Mesendoderm (in vitro differentiated cells): Measurements from ENCODE around the gene TSPAN15.

Source experiments
- DNase-seq: peaks from one replicate; pipeline ENCODE4 v3.0.0; 2013
- H2AK5ac ChIP-seq: 2 replicates; pipeline ENCODE4 v1.6.1; 2013; ENCODE audit warnings: low read length, inconsistent platforms
- H2BK120ac ChIP-seq: 2 replicates; pipeline ENCODE4 v1.6.1; 2013; ENCODE audit warnings: low read depth, mild to moderate bottlenecking, low read length, moderate library complexity, mixed read lengths
- H2BK15ac ChIP-seq: replicated peaks from 2 replicates; pipeline ENCODE4 v1.6.1; 2013; ENCODE audit warnings: low read depth, mild to moderate bottlenecking, moderate library complexity
- H2BK5ac ChIP-seq: 2 replicates; pipeline ENCODE4 v1.6.1; 2013; ENCODE audit warnings: low read length, inconsistent platforms
- H3K18ac ChIP-seq: 2 replicates; pipeline ENCODE4 v1.6.1; 2013; ENCODE audit warnings: mild to moderate bottlenecking, low read length, mixed read lengths
- H3K23ac ChIP-seq: one replicate; pipeline ENCODE4 v1.6.1; 2013; ENCODE audit warnings: low read length
- H3K27ac ChIP-seq: 2 replicates; pipeline ENCODE4 v1.5.1; 2013; ENCODE audit warnings: low read depth, mild to moderate bottlenecking, inconsistent platforms, low read length, moderate library complexity
- H3K27me3 ChIP-seq: 2 replicates; pipeline ENCODE4 v1.6.1; 2013; ENCODE audit warnings: low read length, control low read depth, mild to moderate bottlenecking, inconsistent platforms; ENCODE audit not compliant: insufficient read depth, poor library complexity
- H3K36me3 ChIP-seq: 2 replicates; pipeline ENCODE4 v1.6.1; 2013; ENCODE audit warnings: low read length, inconsistent platforms; ENCODE audit not compliant: control insufficient read depth, insufficient read depth
- H3K4ac ChIP-seq: one replicate; pipeline ENCODE4 v1.6.1; 2013; ENCODE audit warnings: low read depth, mild to moderate bottlenecking, low read length, moderate library complexity
- H3K4me1 ChIP-seq: 2 replicates; pipeline ENCODE4 v1.6.1; 2013; ENCODE audit warnings: low read depth, low read length, inconsistent platforms; ENCODE audit not compliant: control insufficient read depth
- H3K4me2 ChIP-seq: 2 replicates; pipeline ENCODE4 v1.6.1; 2013; ENCODE audit warnings: low read length
- H3K4me3 ChIP-seq: 2 replicates; pipeline ENCODE4 v1.5.1; 2013; ENCODE audit warnings: mild to moderate bottlenecking, low read length
- H3K56ac ChIP-seq: one replicate; pipeline ENCODE4 v1.6.1; 2013; ENCODE audit warnings: low read length
- H3K79me1 ChIP-seq: 2 replicates; pipeline ENCODE4 v1.6.1; 2013; ENCODE audit warnings: low read length, inconsistent platforms
- H3K79me2 ChIP-seq: 2 replicates; pipeline ENCODE4 v1.6.1; 2013; ENCODE audit warnings: mild to moderate bottlenecking, low read length; ENCODE audit not compliant: control insufficient read depth, insufficient read depth
- H3K9ac ChIP-seq: 2 replicates; pipeline ENCODE4 v1.6.1; 2013; ENCODE audit warnings: low read length, inconsistent platforms
- H4K5ac ChIP-seq: one replicate; pipeline ENCODE4 v1.6.1; 2013; ENCODE audit warnings: low read length
- H4K8ac ChIP-seq: one replicate; pipeline ENCODE4 v1.6.1; 2013; ENCODE audit warnings: low read depth, mild to moderate bottlenecking, control low read depth, low read length, moderate library complexity
- WGBS: extraction: QIAGEN DNeasy Blood & Tissue Kit; methylation state at CpG from one replicate; pipeline ENCODE4 v1.1.7; 2013; ENCODE audit warnings: low lambda C conversion rate, missing lambda C conversion rate; ENCODE audit not compliant: insufficient coverage; ENCODE audit errors: extremely low coverage; 5-methylcytosine and 5-hydroxymethylcytosine counted together

TSPAN15 gene

GRCh38 chr10:69492746-69493462 lies 41.6 kb downstream of the TSPAN15 start:
- no peak overlapping the region for H3K9ac ChIP-seq
- H4K5ac ChIP-seq: no peak overlapping the region
- no peak overlapping the region for H3K18ac ChIP-seq
- H3K27me3 ChIP-seq: no peaks in the 10 kb centered on the region
- no peaks in the 10 kb centered on the region for H3K79me1 ChIP-seq
- H3K56ac ChIP-seq: no peak overlapping the region
- no peaks in the 10 kb centered on the region for H3K79me2 ChIP-seq
- WGBS: no CpG with 5 or more reads among the region's 12 CpGs
- H3K4me1 ChIP-seq: no peaks in the 10 kb centered on the region
- H3K23ac ChIP-seq: no peak overlapping the region
- no peak overlapping the region for H2AK5ac ChIP-seq
- H4K8ac ChIP-seq: no peak overlapping the region
- H3K4me2 ChIP-seq: no peak overlapping the region
- H2BK120ac ChIP-seq: no peak overlapping the region
- no peak overlapping the region for H3K4ac ChIP-seq
- no peaks in the 10 kb centered on the region for H3K36me3 ChIP-seq
- DNase-seq: no peak
- no peak overlapping the region for H2BK5ac ChIP-seq
- no peak overlapping the region for H2BK15ac ChIP-seq
- no peak overlapping the region for H3K27ac ChIP-seq
- no peak overlapping the region for H3K4me3 ChIP-seq

GRCh38 chr10:69494626-69495558 lies 43.6 kb downstream of the TSPAN15 start:
- Histone ChIP-seq H4K8ac (no peak overlapping the region), H3K23ac (no peak overlapping the region), H2BK15ac (no peak overlapping the region), H3K79me1 (no peaks in the 10 kb centered on the region), H3K56ac (no peak overlapping the region), H3K9ac (no peak overlapping the region), H3K4me3 (no peak overlapping the region), H3K27me3 (no peaks in the 10 kb centered on the region), H3K4me1 (no peaks in the 10 kb centered on the region), H3K36me3 (no peaks in the 10 kb centered on the region), H3K4me2 (no peak overlapping the region), H2AK5ac (no peak overlapping the region), H2BK120ac (no peak overlapping the region), H4K5ac (no peak overlapping the region), H3K18ac (no peak overlapping the region), H2BK5ac (no peak overlapping the region), H3K4ac (no peak overlapping the region), H3K79me2 (no peaks in the 10 kb centered on the region), H3K27ac (no peak overlapping the region)
- no CpG with 5 or more reads among the region's 30 CpGs for WGBS
- DNase-seq: no peak

GRCh38 chr10:69495666-69496065 lies 44.4 kb downstream of the TSPAN15 start:
- Histone ChIP-seq H3K56ac (no peak overlapping the region), H3K79me1 (no peaks in the 10 kb centered on the region), H3K4me3 (no peak overlapping the region), H3K4ac (no peak overlapping the region), H2BK5ac (no peak overlapping the region), H3K4me1 (no peaks in the 10 kb centered on the region), H2BK120ac (no peak overlapping the region), H3K79me2 (no peaks in the 10 kb centered on the region), H3K9ac (no peak overlapping the region), H4K5ac (no peak overlapping the region), H3K23ac (no peak overlapping the region), H3K4me2 (no peak overlapping the region), H2AK5ac (no peak overlapping the region), H3K27ac (no peak overlapping the region), H4K8ac (no peak overlapping the region), H3K36me3 (no peaks in the 10 kb centered on the region), H3K27me3 (no peaks in the 10 kb centered on the region), H3K18ac (no peak overlapping the region), H2BK15ac (no peak overlapping the region)
- no peak for DNase-seq
- WGBS: no CpG with 5 or more reads among the region's 3 CpGs

- no peak for DNase-seq
- Histone ChIP-seq H3K27ac (no peak overlapping the region), H4K8ac (no peak overlapping the region), H3K79me1 (no peaks in the 10 kb centered on the region), H3K56ac (no peak overlapping the region), H4K5ac (no peak overlapping the region), H3K18ac (no peak overlapping the region), H3K4me1 (no peaks in the 10 kb centered on the region), H3K4me3 (no peak overlapping the region), H2BK120ac (no peak overlapping the region), H3K9ac (no peak overlapping the region), H3K4me2 (no peak overlapping the region), H3K79me2 (no peaks in the 10 kb centered on the region), H2AK5ac (no peak overlapping the region), H3K23ac (no peak overlapping the region), H2BK15ac (no peak overlapping the region), H3K36me3 (no peaks in the 10 kb centered on the region), H3K27me3 (no peaks in the 10 kb centered on the region), H2BK5ac (no peak overlapping the region), H3K4ac (no peak overlapping the region)
- no CpG with 5 or more reads among the region's 6 CpGs for WGBS
These were observed 45.3 kb downstream of the TSPAN15 start for GRCh38 chr10:69496352-69497230.

- H2BK15ac ChIP-seq: no peak overlapping the region
- no peaks in the 10 kb centered on the region for H3K27me3 ChIP-seq
- H4K8ac ChIP-seq: no peak overlapping the region
- H3K23ac ChIP-seq: no peak overlapping the region
- no peaks in the 10 kb centered on the region for H3K79me1 ChIP-seq
- H3K4ac ChIP-seq: no peak overlapping the region
- H3K9ac ChIP-seq: no peak overlapping the region
- H2AK5ac ChIP-seq: no peak overlapping the region
- H3K56ac ChIP-seq: no peak overlapping the region
- no peak overlapping the region for H2BK5ac ChIP-seq
- H3K4me3 ChIP-seq: no peak overlapping the region
- no peak overlapping the region for H4K5ac ChIP-seq
- no CpG with 5 or more reads among the region's 5 CpGs for WGBS
- H3K4me2 ChIP-seq: no peak overlapping the region
- DNase-seq: no peak
- no peaks in the 10 kb centered on the region for H3K4me1 ChIP-seq
- no peaks in the 10 kb centered on the region for H3K79me2 ChIP-seq
- no peaks in the 10 kb centered on the region for H3K36me3 ChIP-seq
- H2BK120ac ChIP-seq: no peak overlapping the region
- no peak overlapping the region for H3K27ac ChIP-seq
- H3K18ac ChIP-seq: no peak overlapping the region
These were observed 45.9 kb downstream of the TSPAN15 start for GRCh38 chr10:69497231-69497561.
